Neural progenitor cell (in vitro differentiated cells): ENCODE measurements around the gene SHC2. TPM values are rescaled to one million over a fixed set of nuclear protein-coding genes. Genes with fewer than 3 reads are reported as not detected.

Experiments
- DNase-seq: peaks from one replicate; pipeline ENCODE4 v3.0.0-alpha.2; 2016; ENCODE audit warnings: low spot score
- H2AFZ ChIP-seq: fragments of 200-600 bp; sonication (generic); replicated peaks from 2 replicates; pipeline ENCODE4 v1.6.1; 2016; ENCODE audit warnings: antibody characterized with exemption
- H3F3A ChIP-seq: fragments of 200-600 bp; sonication (generic); 2 replicates; pipeline ENCODE4 v1.6.1; 2016; ENCODE audit warnings: antibody characterized with exemption, low read depth
- H3K27ac ChIP-seq: fragments of 200-600 bp; sonication (generic); 2 replicates; pipeline ENCODE4 v1.5.1; 2016; ENCODE audit warnings: mild to moderate bottlenecking
- H3K27me3 ChIP-seq: fragments of 200-600 bp; sonication (generic); 2 replicates; pipeline ENCODE4 v1.6.1; 2016; ENCODE audit warnings: mild to moderate bottlenecking, moderate library complexity
- H3K36me3 ChIP-seq: fragments of 200-600 bp; sonication (generic); 2 replicates; pipeline ENCODE4 v1.5.1; 2016
- H3K4me1 ChIP-seq: fragments of 200-600 bp; sonication (generic); 2 replicates; pipeline ENCODE4 v1.6.1; 2016; ENCODE audit warnings: mixed run types
- H3K4me2 ChIP-seq: fragments of 200-600 bp; sonication (generic); 2 replicates; pipeline ENCODE4 v1.6.1; 2016
- H3K4me3 ChIP-seq: fragments of 200-600 bp; sonication (generic); 2 replicates; pipeline ENCODE4 v1.5.1; 2016
- H3K79me2 ChIP-seq: fragments of 200-600 bp; sonication (generic); 2 replicates; pipeline ENCODE4 v1.6.1; 2016; ENCODE audit warnings: low read depth
- H3K9ac ChIP-seq: fragments of 200-600 bp; sonication (generic); 2 replicates; pipeline ENCODE4 v1.6.1; 2016
- H3K9me3 ChIP-seq: fragments of 200-600 bp; sonication (generic); 2 replicates; pipeline ENCODE4 v1.5.1; 2016; ENCODE audit warnings: low read depth
- H4K20me1 ChIP-seq: fragments of 200-600 bp; sonication (generic); 2 replicates; pipeline ENCODE4 v1.6.1; 2016; ENCODE audit warnings: low read depth
- H3K27ac Mint-ChIP-seq: 3 replicates; pipeline ENCODE4 v1.8.0; 2021; ENCODE audit warnings: mixed read lengths
- H3K27me3 Mint-ChIP-seq: 2 replicates; pipeline ENCODE4 v1.8.0; 2022; ENCODE audit warnings: low read depth, mild to moderate bottlenecking, inconsistent platforms, moderate library complexity, mixed read lengths; ENCODE audit not compliant: insufficient read depth
- H3K36me3 Mint-ChIP-seq: 3 replicates; pipeline ENCODE4 v1.8.0; 2021; ENCODE audit warnings: mixed read lengths
- H3K4me1 Mint-ChIP-seq: 3 replicates; pipeline ENCODE4 v1.8.0; 2021; ENCODE audit warnings: mixed read lengths
- H3K4me3 Mint-ChIP-seq: 3 replicates; pipeline ENCODE4 v1.8.0; 2021; ENCODE audit warnings: mild to moderate bottlenecking, moderate library complexity, mixed read lengths
- H3K9me3 Mint-ChIP-seq: 3 replicates; pipeline ENCODE4 v1.8.0; 2020; ENCODE audit warnings: mixed read lengths
- EZH2 ChIP-seq: fragments of 200-600 bp; sonication (generic); IDR thresholded peaks from 2 replicates; pipeline ENCODE4 v1.6.1; 2017; ENCODE audit warnings: antibody characterized with exemption, mild to moderate bottlenecking, moderate library complexity
- EZH2phosphoT487 ChIP-seq: fragments of 200-600 bp; sonication (generic); IDR thresholded peaks from 2 replicates; pipeline ENCODE4 v1.6.1; 2017; ENCODE audit warnings: antibody characterized with exemption
- total RNA-seq: library from RNA; depleted of rRNA; stranded (reverse); fragments of >200 nt; gene quantifications from 2 replicates; pipeline ENCODE4 v1.2.3, GENCODE V29; 2015; ENCODE audit warnings: low replicate concordance
- TF ChIP-seq, protein P1 (sequence below): fragments of 200-600 bp; sonication (generic); IDR thresholded peaks from 2 replicates; pipeline ENCODE4 v1.5.1; 2017; ENCODE audit warnings: antibody characterized with exemption, mild to moderate bottlenecking

SHC2 gene
- total RNA-seq, 1 donor from 2014 or later, result 3.2 TPM

DNA sequence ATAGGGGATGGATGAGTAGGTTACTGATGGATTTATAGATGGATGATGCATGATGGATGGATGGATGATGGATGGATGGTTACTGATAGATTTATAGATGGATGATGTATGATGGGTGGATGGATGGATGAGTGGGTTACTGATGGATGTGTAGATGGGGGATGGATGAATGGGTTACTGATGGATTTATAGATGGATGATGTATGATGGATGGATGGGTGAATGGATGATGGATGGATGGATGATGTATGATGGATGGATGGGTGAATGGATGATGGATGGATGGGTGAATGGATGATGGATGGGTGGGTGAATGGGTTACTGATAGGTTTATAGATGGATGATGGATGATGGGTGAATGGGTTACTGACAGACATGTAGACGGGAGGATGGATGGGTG is 45.5 kb downstream of the SHC2 start:
- H3K36me3 Mint-ChIP-seq, result no peaks in the 10 kb centered on the region
- H3K9me3 Mint-ChIP-seq, result no peaks in the 10 kb centered on the region
- TF ChIP-seq EZH2phosphoT487, result no peak
- TF ChIP-seq EZH2, result no peak
- TF ChIP-seq, protein P1, sequence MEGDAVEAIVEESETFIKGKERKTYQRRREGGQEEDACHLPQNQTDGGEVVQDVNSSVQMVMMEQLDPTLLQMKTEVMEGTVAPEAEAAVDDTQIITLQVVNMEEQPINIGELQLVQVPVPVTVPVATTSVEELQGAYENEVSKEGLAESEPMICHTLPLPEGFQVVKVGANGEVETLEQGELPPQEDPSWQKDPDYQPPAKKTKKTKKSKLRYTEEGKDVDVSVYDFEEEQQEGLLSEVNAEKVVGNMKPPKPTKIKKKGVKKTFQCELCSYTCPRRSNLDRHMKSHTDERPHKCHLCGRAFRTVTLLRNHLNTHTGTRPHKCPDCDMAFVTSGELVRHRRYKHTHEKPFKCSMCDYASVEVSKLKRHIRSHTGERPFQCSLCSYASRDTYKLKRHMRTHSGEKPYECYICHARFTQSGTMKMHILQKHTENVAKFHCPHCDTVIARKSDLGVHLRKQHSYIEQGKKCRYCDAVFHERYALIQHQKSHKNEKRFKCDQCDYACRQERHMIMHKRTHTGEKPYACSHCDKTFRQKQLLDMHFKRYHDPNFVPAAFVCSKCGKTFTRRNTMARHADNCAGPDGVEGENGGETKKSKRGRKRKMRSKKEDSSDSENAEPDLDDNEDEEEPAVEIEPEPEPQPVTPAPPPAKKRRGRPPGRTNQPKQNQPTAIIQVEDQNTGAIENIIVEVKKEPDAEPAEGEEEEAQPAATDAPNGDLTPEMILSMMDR, result no peak
- no peaks in the 10 kb centered on the region for H4K20me1 ChIP-seq
- no peak overlapping the region for H3K4me3 ChIP-seq
- H3K9me3 ChIP-seq, result no peaks in the 10 kb centered on the region
- H3K27ac ChIP-seq, result no peak overlapping the region
- no peak overlapping the region for H3K9ac ChIP-seq
- peaks cover 27% of the 10 kb centered on the region for H3K4me1 Mint-ChIP-seq
- DNase-seq, result no peak
- peaks cover 2% of the 10 kb centered on the region for H3K27me3 Mint-ChIP-seq
- H3K4me3 Mint-ChIP-seq, result no peak overlapping the region
- no peak overlapping the region for H3K27ac Mint-ChIP-seq
- H3K27me3 ChIP-seq, result peaks cover 3% of the 10 kb centered on the region
- H3K4me2 ChIP-seq, result no peak overlapping the region
- H3K36me3 ChIP-seq, result no peaks in the 10 kb centered on the region
- no peak overlapping the region for H2AFZ ChIP-seq
- H3F3A ChIP-seq, result peaks cover 10% of the 10 kb centered on the region
- H3K4me1 ChIP-seq, result peaks cover 26% of the 10 kb centered on the region
- no peaks in the 10 kb centered on the region for H3K79me2 ChIP-seq

DNA sequence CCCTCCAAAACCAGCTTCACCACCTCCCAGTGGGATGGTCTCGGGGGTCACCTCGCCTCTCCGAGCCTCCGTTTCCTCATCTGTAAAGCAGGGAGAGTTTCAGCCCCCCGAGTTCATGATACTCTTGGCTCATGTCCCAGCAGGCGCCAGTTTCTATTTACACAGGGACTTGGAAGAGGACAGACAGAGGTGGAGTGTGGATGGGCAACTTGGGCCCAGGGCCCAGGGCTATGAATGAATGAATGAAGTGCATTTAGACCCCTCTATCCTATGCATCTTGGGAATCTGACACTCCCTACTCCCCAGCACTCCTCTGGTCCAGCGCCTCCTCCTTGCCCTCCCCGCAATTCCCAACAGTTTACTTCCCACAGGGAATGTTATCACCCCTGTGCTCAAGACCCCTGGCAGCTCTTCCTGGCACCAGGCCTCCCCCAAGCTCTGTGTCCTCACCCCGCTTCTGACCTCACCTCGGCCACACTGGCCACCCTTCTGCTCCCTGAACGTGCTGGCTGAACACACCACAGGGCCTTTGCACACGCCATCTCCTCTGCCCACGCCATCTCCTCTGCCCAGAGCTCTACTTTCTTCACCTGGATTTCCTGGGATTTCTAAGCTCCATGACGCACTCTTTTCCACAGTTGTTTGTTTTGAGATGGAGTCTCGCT is 46.9 kb downstream of the SHC2 start:
- no peak overlapping the region for H3K4me3 ChIP-seq
- H3K9me3 ChIP-seq, result no peaks in the 10 kb centered on the region
- Mint-ChIP-seq H3K9me3 (peaks cover 2% of the 10 kb centered on the region), H3K36me3 (no peaks in the 10 kb centered on the region), H3K27ac (no peak overlapping the region), H3K4me3 (no peak overlapping the region), H3K4me1 (peaks cover 32% of the 10 kb centered on the region), H3K27me3 (peaks cover 6% of the 10 kb centered on the region)
- no peak overlapping the region for H3K4me2 ChIP-seq
- no peak overlapping the region for H3K27ac ChIP-seq
- peaks cover 18% of the 10 kb centered on the region for H3F3A ChIP-seq
- no peak overlapping the region for H3K9ac ChIP-seq
- no peak overlapping the region for H2AFZ ChIP-seq
- no peak for TF ChIP-seq EZH2phosphoT487
- no peak for TF ChIP-seq EZH2
- TF ChIP-seq, protein P1, result no peak
- peaks cover 16% of the 10 kb centered on the region for H3K27me3 ChIP-seq
- no peak for DNase-seq
- H3K4me1 ChIP-seq, result peaks cover 32% of the 10 kb centered on the region
- no peaks in the 10 kb centered on the region for H3K79me2 ChIP-seq
- no peaks in the 10 kb centered on the region for H4K20me1 ChIP-seq
- H3K36me3 ChIP-seq, result no peaks in the 10 kb centered on the region

DNA sequence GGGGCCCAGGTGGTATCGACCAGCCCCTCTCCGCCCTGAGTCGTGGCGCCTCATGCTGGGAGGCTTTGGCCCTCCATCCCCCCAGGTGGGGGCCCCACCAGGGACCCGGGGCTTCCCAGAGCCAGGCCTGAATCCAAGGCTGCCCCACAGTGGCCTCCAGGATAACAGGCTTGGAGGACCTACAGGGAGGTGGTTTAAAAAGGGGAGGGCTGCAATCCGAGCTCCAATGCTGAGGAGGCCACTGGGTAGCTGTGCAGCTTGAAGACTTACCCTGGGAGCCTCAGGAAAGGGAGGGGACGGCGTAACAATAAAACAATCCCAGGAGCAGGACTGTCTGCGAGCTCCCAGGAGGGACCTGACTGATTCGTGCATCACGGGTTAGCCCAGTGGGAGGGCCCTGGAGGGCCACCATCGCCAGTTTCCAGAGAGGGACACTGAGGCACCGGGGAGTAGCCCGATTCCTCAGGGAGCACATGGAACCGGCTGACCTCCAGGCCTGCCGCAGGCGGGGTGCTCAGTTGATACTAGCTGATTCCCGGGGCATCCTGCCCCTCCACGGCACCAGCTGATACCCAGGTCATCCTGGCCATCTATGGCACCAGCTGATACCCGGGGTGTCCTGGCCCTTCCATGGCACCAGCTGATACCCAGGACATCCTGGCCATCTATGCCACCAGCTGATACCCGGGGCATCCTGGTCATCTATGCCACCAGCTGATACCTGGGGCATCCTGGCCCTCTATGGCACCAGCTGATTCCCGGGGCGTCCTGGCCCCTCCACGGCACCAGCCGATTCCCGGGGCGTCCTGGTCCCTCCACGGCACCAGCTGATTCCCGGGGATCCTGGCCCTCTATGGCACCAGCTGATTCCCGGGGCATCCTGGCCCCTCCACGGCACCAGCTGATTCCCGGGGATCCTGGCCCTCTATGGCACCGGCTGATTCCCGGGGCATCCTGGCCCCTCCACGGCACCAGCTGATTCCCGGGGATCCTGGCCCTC is 48.2 kb downstream of the SHC2 start:
- peak overlapping the region; percentile 41 for H3K4me2 ChIP-seq
- Mint-ChIP-seq H3K4me3 (no peak overlapping the region), H3K27me3 (peaks cover 6% of the 10 kb centered on the region), H3K36me3 (no peaks in the 10 kb centered on the region), H3K9me3 (peaks cover 2% of the 10 kb centered on the region), H3K4me1 (peaks cover 22% of the 10 kb centered on the region), H3K27ac (no peak overlapping the region)
- peaks cover 32% of the 10 kb centered on the region for H3K4me1 ChIP-seq
- no peaks in the 10 kb centered on the region for H3K36me3 ChIP-seq
- no peak overlapping the region for H3K4me3 ChIP-seq
- TF ChIP-seq, protein P1, result peak; percentile 33
- no peak for TF ChIP-seq EZH2phosphoT487
- H2AFZ ChIP-seq, result no peak overlapping the region
- peaks cover 18% of the 10 kb centered on the region for H3F3A ChIP-seq
- H3K9ac ChIP-seq, result no peak overlapping the region
- no peak overlapping the region for H3K27ac ChIP-seq
- no peaks in the 10 kb centered on the region for H4K20me1 ChIP-seq
- H3K79me2 ChIP-seq, result no peaks in the 10 kb centered on the region
- DNase-seq, result peak; percentile 82
- H3K27me3 ChIP-seq, result peaks cover 16% of the 10 kb centered on the region
- H3K9me3 ChIP-seq, result no peaks in the 10 kb centered on the region
